H9 (cell line): Measurements from ENCODE around the gene GRK1. TPM values are rescaled to one million over a fixed set of nuclear protein-coding genes. Genes with fewer than 3 reads are reported as not detected.

Source experiments
- DNase-seq: peaks from one replicate; pipeline ENCODE4 v3.0.0-alpha.2; 2017
- H2AFZ ChIP-seq: one replicate; pipeline ENCODE4 v1.6.1; 2013; ENCODE audit warnings: mild to moderate bottlenecking, low read length, control low read depth, moderate library complexity
- H2AK5ac ChIP-seq: 2 replicates; pipeline ENCODE4 v1.6.1; 2013; ENCODE audit warnings: low read length, control low read depth, mixed read lengths; ENCODE audit not compliant: insufficient read length
- H2BK120ac ChIP-seq: one replicate; pipeline ENCODE4 v1.6.1; 2013; ENCODE audit warnings: low read depth, mild to moderate bottlenecking, low read length, control low read depth, inconsistent platforms; ENCODE audit not compliant: poor library complexity, severe bottlenecking
- H2BK12ac ChIP-seq: 2 replicates; pipeline ENCODE4 v1.6.1; 2013; ENCODE audit warnings: low read length, control low read depth, mixed read lengths, low read depth; ENCODE audit not compliant: insufficient read length
- H2BK15ac ChIP-seq: 2 replicates; pipeline ENCODE4 v1.6.1; 2013; ENCODE audit warnings: low read depth, low read length, control low read depth
- H2BK20ac ChIP-seq: one replicate; pipeline ENCODE4 v1.6.1; 2013; ENCODE audit warnings: low read depth, mild to moderate bottlenecking, low read length, control low read depth, inconsistent platforms; ENCODE audit not compliant: poor library complexity, severe bottlenecking
- H2BK5ac ChIP-seq: 2 replicates; pipeline ENCODE4 v1.6.1; 2013; ENCODE audit warnings: low read length, control low read depth, mixed read lengths; ENCODE audit not compliant: insufficient read length
- H3K14ac ChIP-seq: 2 replicates; pipeline ENCODE4 v1.6.1; 2013; ENCODE audit warnings: low read length, control low read depth; ENCODE audit not compliant: insufficient read depth
- H3K18ac ChIP-seq: 2 replicates; pipeline ENCODE4 v1.6.1; 2013; ENCODE audit warnings: low read depth, mild to moderate bottlenecking, mixed read lengths, low read length, control low read depth; ENCODE audit not compliant: insufficient read length
- H3K23ac ChIP-seq: 2 replicates; pipeline ENCODE4 v1.6.1; 2013; ENCODE audit warnings: low read length, control low read depth, mixed read lengths, low read depth; ENCODE audit not compliant: insufficient read length
- H3K23me2 ChIP-seq: 2 replicates; pipeline ENCODE4 v1.6.1; 2013; ENCODE audit warnings: low read depth, mild to moderate bottlenecking, mixed read lengths, low read length, control low read depth; ENCODE audit not compliant: insufficient read length, poor library complexity, severe bottlenecking
- H3K27ac ChIP-seq: 2 replicates; pipeline ENCODE4 v1.5.1; 2013; ENCODE audit warnings: low read length, control low read depth, mixed read lengths, low read depth; ENCODE audit not compliant: insufficient read length
- H3K27me3 ChIP-seq: 2 replicates; pipeline ENCODE4 v1.6.1; 2013; ENCODE audit warnings: low read length, control low read depth, inconsistent platforms; ENCODE audit not compliant: insufficient read depth
- H3K4ac ChIP-seq: 2 replicates; pipeline ENCODE4 v1.6.1; 2013; ENCODE audit warnings: low read depth, mild to moderate bottlenecking, control low read depth, inconsistent platforms, low read length, moderate library complexity
- H3K4me1 ChIP-seq: 2 replicates; pipeline ENCODE4 v1.6.1; 2013; ENCODE audit warnings: low read length, control low read depth, inconsistent platforms; ENCODE audit not compliant: insufficient read depth
- H3K4me2 ChIP-seq: 2 replicates; pipeline ENCODE4 v1.6.1; 2013; ENCODE audit warnings: low read length, control low read depth, mixed read lengths; ENCODE audit not compliant: insufficient read length, insufficient read depth
- H3K56ac ChIP-seq: 2 replicates; pipeline ENCODE4 v1.6.1; 2013; ENCODE audit warnings: low read depth, mild to moderate bottlenecking, mixed read lengths, low read length, control low read depth; ENCODE audit not compliant: insufficient read length
- H3K79me1 ChIP-seq: 2 replicates; pipeline ENCODE4 v1.6.1; 2013; ENCODE audit warnings: low read depth, mild to moderate bottlenecking, moderate library complexity, low read length, control low read depth, inconsistent platforms; ENCODE audit not compliant: insufficient read depth, poor library complexity, severe bottlenecking
- H3K79me2 ChIP-seq: 2 replicates; pipeline ENCODE4 v1.6.1; 2013; ENCODE audit warnings: low read length, control low read depth, inconsistent platforms; ENCODE audit not compliant: insufficient read depth
- H3K9ac ChIP-seq: 2 replicates; pipeline ENCODE4 v1.6.1; 2013; ENCODE audit warnings: low read length, control low read depth, mixed read lengths; ENCODE audit not compliant: insufficient read length; ENCODE audit errors: extremely low read depth
- H3K9me3 ChIP-seq: one replicate; pipeline ENCODE4 v1.6.1; 2013; ENCODE audit warnings: low read depth, low read length, inconsistent platforms; ENCODE audit not compliant: control insufficient read depth
- H3T11ph ChIP-seq: one replicate; pipeline ENCODE4 v1.6.1; 2013; ENCODE audit warnings: mild to moderate bottlenecking, low read length, control low read depth, inconsistent platforms
- H4K20me1 ChIP-seq: one replicate; pipeline ENCODE4 v1.6.1; 2013; ENCODE audit not compliant: control insufficient read depth, insufficient read length, insufficient read depth
- H4K5ac ChIP-seq: 2 replicates; pipeline ENCODE4 v1.6.1; 2013; ENCODE audit warnings: low read depth, mild to moderate bottlenecking, mixed read lengths, low read length, control low read depth; ENCODE audit not compliant: insufficient read length
- H4K8ac ChIP-seq: replicated peaks from 2 replicates; pipeline ENCODE4 v1.6.1; 2013; ENCODE audit warnings: low read length, control low read depth, mixed read lengths, low read depth; ENCODE audit not compliant: insufficient read length
- H4K91ac ChIP-seq: 2 replicates; pipeline ENCODE4 v1.6.1; 2013; ENCODE audit warnings: low read depth, mild to moderate bottlenecking, moderate library complexity, mixed read lengths, low read length, control low read depth; ENCODE audit not compliant: insufficient read length
- H3K27ac Mint-ChIP-seq, 3 experiments: 2 replicates in 2 of 3; 3 replicates in 1 of 3; pipeline ENCODE4 v1.8.0; 2020 to 2021; ENCODE audit warnings: mixed read lengths in 3 of 3, mild to moderate bottlenecking in 1 of 3, moderate library complexity in 1 of 3
- H3K27me3 Mint-ChIP-seq: 2 replicates; pipeline ENCODE4 v1.8.0; 2021; ENCODE audit warnings: low read depth, mild to moderate bottlenecking, moderate library complexity, mixed read lengths
- H3K36me3 Mint-ChIP-seq, 3 experiments: 2 replicates in 2 of 3; 3 replicates in 1 of 3; pipeline ENCODE4 v1.8.0; 2020 to 2021; ENCODE audit warnings: low read depth in 3 of 3, mixed read lengths in 3 of 3; ENCODE audit not compliant: insufficient read depth in 1 of 3
- H3K4me1 Mint-ChIP-seq, 2 experiments: 2 replicates each; pipeline ENCODE4 v1.8.0; 2020; ENCODE audit warnings: mixed read lengths in 2 of 2
- H3K4me3 Mint-ChIP-seq, 2 experiments: 2 replicates in 1 of 2; 3 replicates in 1 of 2; pipeline ENCODE4 v1.8.0; 2020 to 2021; ENCODE audit warnings: mild to moderate bottlenecking in 2 of 2, mixed read lengths in 2 of 2, moderate library complexity in 1 of 2
- H3K9me3 Mint-ChIP-seq, 2 experiments: 2 replicates in 1 of 2; 3 replicates in 1 of 2; pipeline ENCODE4 v1.8.0; 2020; ENCODE audit warnings: mild to moderate bottlenecking in 2 of 2, mixed read lengths in 2 of 2, moderate library complexity in 1 of 2
- CTCF ChIP-seq: fragments of 200-600 bp; sonication (generic); conservative IDR thresholded peaks from 3 replicates; pipeline ENCODE4 v1.8.0; 2021; ENCODE audit warnings: antibody characterized with exemption, mild to moderate bottlenecking
- WGBS: extraction: QIAGEN DNeasy Blood & Tissue Kit; methylation state at CpG from one replicate; pipeline ENCODE4 v1.1.7; 2013; ENCODE audit warnings: missing lambda C conversion rate, low lambda C conversion rate, mixed read lengths; ENCODE audit not compliant: insufficient read length; ENCODE audit errors: extremely low coverage; 5-methylcytosine and 5-hydroxymethylcytosine counted together
- total RNA-seq: library from RNA; stranded (reverse); gene quantifications from 2 replicates; pipeline ENCODE4 v1.2.1, GENCODE V29; 2021

The GRK1 gene
- total RNA-seq, 1 experiment from 2014 or later: 0.31 TPM

- Histone ChIP-seq H3K14ac (no peak overlapping the region; the same call in 1 of the 2 replicates), H3T11ph (no peak overlapping the region), H2BK20ac (no peak overlapping the region), H3K23me2 (no peaks in the 10 kb centered on the region), H3K9me3 (no peaks in the 10 kb centered on the region), H2BK5ac (no peak overlapping the region), H4K91ac (no peak overlapping the region), H3K4me1 (peaks cover 4% of the 10 kb centered on the region; the same call in 1 of the 2 replicates), H3K18ac (no peak overlapping the region), H2AFZ (no peak overlapping the region), H3K79me1 (no peaks in the 10 kb centered on the region), H3K4me2 (no peak overlapping the region), H3K27ac (no peak overlapping the region), H4K8ac (no peak overlapping the region), H4K5ac (no peak overlapping the region), H2BK120ac (no peak overlapping the region), H3K27me3 (no peaks in the 10 kb centered on the region), H2AK5ac (no peak overlapping the region), H3K4ac (no peak overlapping the region), H3K23ac (no peak overlapping the region), H3K56ac (no peak overlapping the region), H2BK12ac (no peak overlapping the region), H3K9ac (no peak overlapping the region), H4K20me1 (no peaks in the 10 kb centered on the region), H3K79me2 (no peaks in the 10 kb centered on the region; the same call in 1 of the 2 replicates), H2BK15ac (no peak overlapping the region)
- peaks cover 12 to 15% of the 10 kb centered on the region in 2 experiments for H3K9me3 Mint-ChIP-seq
- WGBS: no CpG with 5 or more reads among the region's 15 CpGs
- H3K27me3 Mint-ChIP-seq: peaks cover 1% of the 10 kb centered on the region; the same call in 1 of the 2 replicates
- no peak for TF ChIP-seq CTCF
- peaks cover 22 to 25% of the 10 kb centered on the region in 2 experiments for H3K4me1 Mint-ChIP-seq
- DNase-seq: no peak
- H3K4me3 Mint-ChIP-seq: no peak overlapping the region
- H3K36me3 Mint-ChIP-seq: peaks cover 41 to 60% (median 51%) of the 10 kb centered on the region in 3 experiments
- H3K27ac Mint-ChIP-seq: peak overlapping the region in 1 of 3 experiments; percentile 87; a peak in 3 of 7 replicates
Measured at GRCh38 chr13:113620036-113620796, 46.8 kb upstream of the GRK1 start.
